K562 (cell line): ENCODE results near the gene USP5. TPM values are rescaled to one million over a fixed set of nuclear protein-coding genes. Genes with fewer than 3 reads are reported as not detected.
A peak's percentile ranks its signal among the peaks of the same experiment; 100 is the strongest.

ENCODE experiments used
- ATAC-seq: fragments of 200-7000 bp; cut with Tn5 transposase; 3 replicates; pipeline ENCODE4 v1.9.1; 2020; ENCODE audit warnings: moderate library complexity
- BruUV-seq: library from RNA; stranded (reverse); fragments of 400-500 nt; replicated peaks from 2 replicates; lab custom pipeline; 2021; lab: Mats Ljungman, UMichigan
- CTCF ChIA-PET: fragments of 300-600 bp; formaldehyde crosslinking; extraction: SDS; loops from one replicate; lab custom pipeline; 2021; ENCODE audit warnings: low intra/inter-chr PET ratio; lab: Yijun Ruan, JAX
- POLR2A ChIA-PET: fragments of 300-600, 350-650 bp; sonication (Branson Sonifier 250); formaldehyde crosslinking; extraction: SDS; loops from one replicate; lab custom pipeline; 2021; ENCODE audit warnings: antibody characterized with exemption, inconsistent platforms; lab: Yijun Ruan, JAX
- DNase-seq, 4 experiments: peaks; one replicate each; pipeline versions ENCODE4 v3.0.0 to v3.0.0-alpha.2; 2011 to 2018; ENCODE audit warnings: low spot score in 3 of 4, mixed read lengths in 3 of 4; ENCODE audit errors: extremely low read depth in 1 of 4
- FAIRE-seq: peaks from 2 replicates; lab custom pipeline; 2011; peaks lifted over from hg19 to GRCh38; lab: Jason Lieb, UNC
- H2AFZ ChIP-seq: 2 replicates; pipeline ENCODE4 v1.6.0; 2011; ENCODE audit warnings: low read depth, low read length, control low read depth, inconsistent platforms
- H3K27ac ChIP-seq: fragments of 200-600 bp; 3 replicates; pipeline ENCODE4 v1.8.0; 2011; ENCODE audit warnings: low read depth, mild to moderate bottlenecking, control low read depth, inconsistent platforms, low read length, moderate library complexity, mixed read lengths; ENCODE audit errors: extremely low read depth
- H3K27me3 ChIP-seq, 2 experiments: fragments of 300-600 bp in 1 of 2; 2 replicates in 1 of 2; 3 replicates in 1 of 2; pipeline versions ENCODE4 v1.6.0 to v1.8.0; 2011; ENCODE audit warnings: inconsistent platforms in 2 of 2, low read length in 2 of 2, mild to moderate bottlenecking in 1 of 2, mixed read lengths in 1 of 2, moderate library complexity in 1 of 2; ENCODE audit not compliant: control insufficient read depth in 2 of 2, insufficient read depth in 2 of 2
- H3K36me3 ChIP-seq: fragments of 300-600 bp; 3 replicates; pipeline ENCODE4 v1.8.0; 2011; ENCODE audit warnings: mild to moderate bottlenecking, low read length, inconsistent platforms; ENCODE audit not compliant: control insufficient read depth, insufficient read depth
- H3K4me1 ChIP-seq, 2 experiments: fragments of 200-600 bp in 1 of 2; replicated peaks in 1 of 2; 2 replicates in 1 of 2; 3 replicates in 1 of 2; pipeline versions ENCODE4 v1.5.1 to v1.8.0; 2011; ENCODE audit warnings: inconsistent platforms in 2 of 2, low read length in 2 of 2, mild to moderate bottlenecking in 1 of 2, mixed read lengths in 1 of 2, moderate library complexity in 1 of 2; ENCODE audit not compliant: control insufficient read depth in 2 of 2, insufficient read depth in 2 of 2
- H3K4me2 ChIP-seq: 2 replicates; pipeline ENCODE4 v1.6.1; 2011; ENCODE audit warnings: low read length, control low read depth, inconsistent platforms, mixed read lengths; ENCODE audit not compliant: insufficient read depth
- H3K4me3 ChIP-seq: fragments of 200-600 bp; sonication (generic), shearing (Covaris generic); 2 replicates; pipeline ENCODE4 v1.5.1; 2016; ENCODE audit warnings: control low read depth, inconsistent platforms
- H3K79me2 ChIP-seq: fragments of 200-600 bp; 3 replicates; pipeline ENCODE4 v1.8.0; 2011; ENCODE audit warnings: low read length, inconsistent platforms; ENCODE audit not compliant: control insufficient read depth, insufficient read depth
- H3K9ac ChIP-seq, 2 experiments: 2 replicates each; pipeline versions ENCODE4 v1.6.0 to v1.6.1; 2011; ENCODE audit warnings: low read depth in 2 of 2, low read length in 2 of 2, control low read depth in 1 of 2, inconsistent platforms in 1 of 2, mild to moderate bottlenecking in 1 of 2, mixed read lengths in 1 of 2; ENCODE audit not compliant: insufficient read depth in 1 of 2
- H3K9me1 ChIP-seq: one replicate; pipeline ENCODE4 v1.6.0; 2011; ENCODE audit warnings: inconsistent platforms, mild to moderate bottlenecking, low read length, moderate library complexity; ENCODE audit not compliant: control insufficient read depth, insufficient read depth
- H3K9me3 ChIP-seq: replicated peaks from 2 replicates; pipeline ENCODE4 v1.5.1; 2011; ENCODE audit warnings: low read depth, low read length, inconsistent platforms; ENCODE audit not compliant: control insufficient read depth, insufficient read depth
- H4K20me1 ChIP-seq: replicated peaks from 2 replicates; pipeline ENCODE4 v1.6.1; 2011; ENCODE audit warnings: low read length, inconsistent platforms, mixed read lengths; ENCODE audit not compliant: control insufficient read depth, insufficient read depth
- ADNP ChIP-seq: fragments of 200-800 bp; sonication (Bioruptor generic); IDR thresholded peaks from 2 replicates; pipeline ENCODE4 v1.6.1; 2016; ENCODE audit warnings: missing genetic modification characterization, missing compliant biosample characterization
- BMI1 ChIP-seq: fragments of 150-350 bp; IDR thresholded peaks from 2 replicates; pipeline ENCODE4 v1.6.1; 2014; ENCODE audit warnings: low read length
- BRD4 ChIP-seq: fragments of 200-600 bp; sonication (generic); IDR thresholded peaks from 2 replicates; pipeline ENCODE4 v1.6.1; 2017; ENCODE audit warnings: inconsistent platforms
- DACH1 ChIP-seq: fragments of 450-650 bp; IDR thresholded peaks from 2 replicates; pipeline ENCODE4 v1.6.1; 2018; ENCODE audit not compliant: partially characterized antibody
- JUNB ChIP-seq: fragments of 450-650 bp; formaldehyde crosslinking; conservative IDR thresholded peaks from 2 replicates; pipeline ENCODE4 v1.4.0; 2020; ENCODE audit warnings: mild to moderate bottlenecking
- NELFE ChIP-seq: IDR thresholded peaks from 2 replicates; pipeline ENCODE4 v1.6.1; 2011; ENCODE audit warnings: mild to moderate bottlenecking; ENCODE audit not compliant: insufficient read depth, insufficient read length
- NR2C1 ChIP-seq, 2 experiments: fragments of 450-650 bp; IDR thresholded peaks; 2 replicates each; pipeline ENCODE4 v1.6.1; 2017; ENCODE audit warnings: mild to moderate bottlenecking in 2 of 2, antibody characterized with exemption in 1 of 2, inconsistent platforms in 1 of 2, missing compliant biosample characterization in 1 of 2, missing genetic modification characterization in 1 of 2
- THAP7 ChIP-seq: fragments of 250-450 bp; sonication (Bioruptor Pico); IDR thresholded peaks from 2 replicates; pipeline ENCODE4 v1.5.0; 2021
- ZNF696 ChIP-seq: fragments of 250-450 bp; sonication (Bioruptor Pico); conservative IDR thresholded peaks from 2 replicates; pipeline ENCODE4 v1.4.0; 2020; ENCODE audit warnings: mild to moderate bottlenecking, moderate library complexity
- WGBS: fragments of 100-300 bp; shearing (Covaris generic); methylation state at CpG from one replicate; pipeline ENCODE4 v1.1.6; 2016; ENCODE audit warnings: low coverage, mixed read lengths; ENCODE audit not compliant: insufficient coverage; ENCODE audit errors: missing lambda C conversion rate; 5-methylcytosine and 5-hydroxymethylcytosine counted together
- in situ Hi-C: fragments of 300-500 bp; cut with MboI; formaldehyde crosslinking; loops from 4 replicates; pipeline ENCODE4 v1.15.0; 2018; ENCODE audit warnings: inconsistent platforms, mixed read lengths
- intact Hi-C: fragments of 100-400 bp; cut with micrococcal nuclease; formaldehyde crosslinking; loops from 2 replicates; pipeline ENCODE4 v1.14.2; 2022
- polyA plus RNA-seq, 8 experiments: library from polyadenylated mRNA; depleted of rRNA in 4 of 8; stranded (reverse) in 5 of 8; unstranded in 3 of 8; fragments of >200 nt; fragmentation: Nextera tagmentation in 2 of 8; fragmentation: Illumina TruSeq in 1 of 8; extraction: Ambion mirVana in 2 of 8; extraction: Trizol in 1 of 8; gene quantifications; 2 replicates each; pipeline versions ENCODE4 v1.2.1 to v1.2.3, GENCODE V29; 2011 to 2014; ENCODE audit warnings: inconsistent platforms in 1 of 8, missing spikeins in 1 of 8
- total RNA-seq, 7 experiments: library from RNA; depleted of rRNA in 6 of 7; stranded (reverse); fragments of >200 nt in 6 of 7; fragmentation: Illumina TruSeq in 2 of 7; extraction: Trizol in 2 of 7; gene quantifications; 2 replicates each; pipeline versions ENCODE4 v1.2.1 to v1.2.3, GENCODE V29; 2011 to 2021; ENCODE audit warnings: low replicate concordance in 1 of 7
- TF ChIP-seq, protein P1 (sequence below): fragments of 250-450 bp; sonication (Bioruptor Pico); IDR thresholded peaks from 2 replicates; pipeline ENCODE4 v1.8.0; 2022; ENCODE audit warnings: inconsistent platforms, mild to moderate bottlenecking, moderate library complexity, borderline replicate concordance
- TF ChIP-seq, protein P2 (sequence below): sonication (generic); formaldehyde crosslinking; IDR thresholded peaks from 2 replicates; pipeline ENCODE4 v1.8.0; 2023; ENCODE audit warnings: missing genetic modification reagents, mild to moderate bottlenecking, borderline replicate concordance

The USP5 gene
- total and polyA plus RNA-seq, 9 of the 15 experiments (the other 6 are each of a cell fraction or from before 2014, with no cell fraction given), result 1.4 to 107 (median 48.6) TPM

DNA sequence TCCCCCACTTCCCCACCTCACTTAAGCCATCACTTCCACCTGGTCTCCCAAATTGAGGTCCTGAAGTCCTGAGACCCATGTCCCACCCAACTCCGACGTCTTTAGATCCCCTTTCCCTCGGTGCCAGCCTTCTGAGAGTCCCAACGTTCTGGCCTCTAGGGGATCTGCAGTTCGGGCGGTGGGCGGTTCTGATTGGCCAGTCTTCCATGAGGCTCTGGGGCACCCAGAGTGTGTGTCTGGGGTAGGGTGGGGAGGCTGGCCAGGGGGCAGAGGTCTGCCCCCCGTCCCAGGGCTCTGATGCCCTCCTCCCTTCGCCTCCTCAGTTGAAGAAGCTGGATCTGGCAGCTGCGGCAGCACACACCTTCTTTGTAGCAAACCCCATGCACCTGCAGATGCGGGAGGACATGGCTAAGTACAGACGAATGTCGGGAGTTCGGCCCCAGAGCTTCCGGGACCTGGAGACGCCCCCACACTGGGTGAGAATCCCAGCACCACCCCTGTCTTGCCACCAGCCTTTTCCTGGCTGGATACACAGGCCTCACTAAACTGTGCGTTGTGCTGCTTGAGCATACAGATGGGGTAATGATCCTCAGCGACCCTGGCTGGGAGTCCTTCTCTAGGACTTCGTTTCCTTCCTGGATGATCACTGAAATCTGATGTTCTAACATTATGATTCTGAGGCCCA lies 22.3 kb upstream of the USP5 start (continued):
- no peak for TF ChIP-seq NR2C1 (IDR thresholded peaks at IDR 0.05)
- TF ChIP-seq NR2C1 (tag; IDR thresholded peaks at IDR 0.05), result no peak
- TF ChIP-seq NELFE, result no peak

- H3K27me3 ChIP-seq, result no peaks in the 10 kb centered on the region
- no peak overlapping the region for H3K27ac ChIP-seq
- no peaks in the 10 kb centered on the region for H4K20me1 ChIP-seq
- H3K4me2 ChIP-seq, result 0 out of 2 replicates have a peak overlapping the region, but pooled peaks have one; percentile 87
- H3K79me2 ChIP-seq, result peaks cover 24% of the 10 kb centered on the region
- H3K9me3 ChIP-seq, result no peaks in the 10 kb centered on the region
- H3K9me1 ChIP-seq, result no peaks in the 10 kb centered on the region
- in situ Hi-C loops, result no loop called here
- BruUV-seq, result no TSS peak
- no peak overlapping the region for H2AFZ ChIP-seq
- no peak overlapping the region for H3K4me3 ChIP-seq
- peaks cover 11 to 48% of the 10 kb centered on the region in 2 experiments; a peak in 4 of 5 replicates for H3K4me1 ChIP-seq
- FAIRE-seq (no peak), ATAC-seq (no peak), DNase-seq (no peak)
- POLR2A ChIA-PET, result interaction anchor here (0.6 to 3.2 kb wide), 4 partner anchors 9 to 37 kb away, joined by 3 to 13 read pairs (median 4); no protein-coding TSS in a partner anchor
- WGBS, result 87% methylated on average over 6 of the region's 11 CpGs
- H3K9ac ChIP-seq, result peak overlapping the region in 1 of 2 experiments; percentile 30; a peak in 1 of 4 replicates
- CTCF ChIA-PET, result no interaction called here
- intact Hi-C loops, result no loop called here
- peaks cover 40% of the 10 kb centered on the region; the same call in 1 of the 3 replicates for H3K36me3 ChIP-seq
- TF ChIP-seq, protein P1, sequence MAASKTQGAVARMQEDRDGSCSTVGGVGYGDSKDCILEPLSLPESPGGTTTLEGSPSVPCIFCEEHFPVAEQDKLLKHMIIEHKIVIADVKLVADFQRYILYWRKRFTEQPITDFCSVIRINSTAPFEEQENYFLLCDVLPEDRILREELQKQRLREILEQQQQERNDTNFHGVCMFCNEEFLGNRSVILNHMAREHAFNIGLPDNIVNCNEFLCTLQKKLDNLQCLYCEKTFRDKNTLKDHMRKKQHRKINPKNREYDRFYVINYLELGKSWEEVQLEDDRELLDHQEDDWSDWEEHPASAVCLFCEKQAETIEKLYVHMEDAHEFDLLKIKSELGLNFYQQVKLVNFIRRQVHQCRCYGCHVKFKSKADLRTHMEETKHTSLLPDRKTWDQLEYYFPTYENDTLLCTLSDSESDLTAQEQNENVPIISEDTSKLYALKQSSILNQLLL (CRISPR knock-in tag), result no peak
- TF ChIP-seq ADNP (tag) (no peak), DACH1 (no peak), BRD4 (no peak), ZNF696 (CRISPR knock-in tag) (no peak), BMI1 (no peak), THAP7 (CRISPR knock-in tag) (no peak), JUNB (CRISPR knock-in tag) (no peak)
- TF ChIP-seq, protein P2, sequence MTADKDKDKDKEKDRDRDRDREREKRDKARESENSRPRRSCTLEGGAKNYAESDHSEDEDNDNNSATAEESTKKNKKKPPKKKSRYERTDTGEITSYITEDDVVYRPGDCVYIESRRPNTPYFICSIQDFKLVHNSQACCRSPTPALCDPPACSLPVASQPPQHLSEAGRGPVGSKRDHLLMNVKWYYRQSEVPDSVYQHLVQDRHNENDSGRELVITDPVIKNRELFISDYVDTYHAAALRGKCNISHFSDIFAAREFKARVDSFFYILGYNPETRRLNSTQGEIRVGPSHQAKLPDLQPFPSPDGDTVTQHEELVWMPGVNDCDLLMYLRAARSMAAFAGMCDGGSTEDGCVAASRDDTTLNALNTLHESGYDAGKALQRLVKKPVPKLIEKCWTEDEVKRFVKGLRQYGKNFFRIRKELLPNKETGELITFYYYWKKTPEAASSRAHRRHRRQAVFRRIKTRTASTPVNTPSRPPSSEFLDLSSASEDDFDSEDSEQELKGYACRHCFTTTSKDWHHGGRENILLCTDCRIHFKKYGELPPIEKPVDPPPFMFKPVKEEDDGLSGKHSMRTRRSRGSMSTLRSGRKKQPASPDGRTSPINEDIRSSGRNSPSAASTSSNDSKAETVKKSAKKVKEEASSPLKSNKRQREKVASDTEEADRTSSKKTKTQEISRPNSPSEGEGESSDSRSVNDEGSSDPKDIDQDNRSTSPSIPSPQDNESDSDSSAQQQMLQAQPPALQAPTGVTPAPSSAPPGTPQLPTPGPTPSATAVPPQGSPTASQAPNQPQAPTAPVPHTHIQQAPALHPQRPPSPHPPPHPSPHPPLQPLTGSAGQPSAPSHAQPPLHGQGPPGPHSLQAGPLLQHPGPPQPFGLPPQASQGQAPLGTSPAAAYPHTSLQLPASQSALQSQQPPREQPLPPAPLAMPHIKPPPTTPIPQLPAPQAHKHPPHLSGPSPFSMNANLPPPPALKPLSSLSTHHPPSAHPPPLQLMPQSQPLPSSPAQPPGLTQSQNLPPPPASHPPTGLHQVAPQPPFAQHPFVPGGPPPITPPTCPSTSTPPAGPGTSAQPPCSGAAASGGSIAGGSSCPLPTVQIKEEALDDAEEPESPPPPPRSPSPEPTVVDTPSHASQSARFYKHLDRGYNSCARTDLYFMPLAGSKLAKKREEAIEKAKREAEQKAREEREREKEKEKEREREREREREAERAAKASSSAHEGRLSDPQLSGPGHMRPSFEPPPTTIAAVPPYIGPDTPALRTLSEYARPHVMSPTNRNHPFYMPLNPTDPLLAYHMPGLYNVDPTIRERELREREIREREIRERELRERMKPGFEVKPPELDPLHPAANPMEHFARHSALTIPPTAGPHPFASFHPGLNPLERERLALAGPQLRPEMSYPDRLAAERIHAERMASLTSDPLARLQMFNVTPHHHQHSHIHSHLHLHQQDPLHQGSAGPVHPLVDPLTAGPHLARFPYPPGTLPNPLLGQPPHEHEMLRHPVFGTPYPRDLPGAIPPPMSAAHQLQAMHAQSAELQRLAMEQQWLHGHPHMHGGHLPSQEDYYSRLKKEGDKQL (CRISPR knock-in tag), result no peak
Measured at GRCh38 chr12:6830286-6830890, 21.6 kb upstream of the USP5 start.
